NCI-H1436 (cell line): ENCODE results near the gene PIP5K1C.

Experiments
- DNase-seq: peaks from one replicate; lab custom pipeline; 2025; lab: John Stamatoyannopoulos, UW

The PIP5K1C gene

DNA sequence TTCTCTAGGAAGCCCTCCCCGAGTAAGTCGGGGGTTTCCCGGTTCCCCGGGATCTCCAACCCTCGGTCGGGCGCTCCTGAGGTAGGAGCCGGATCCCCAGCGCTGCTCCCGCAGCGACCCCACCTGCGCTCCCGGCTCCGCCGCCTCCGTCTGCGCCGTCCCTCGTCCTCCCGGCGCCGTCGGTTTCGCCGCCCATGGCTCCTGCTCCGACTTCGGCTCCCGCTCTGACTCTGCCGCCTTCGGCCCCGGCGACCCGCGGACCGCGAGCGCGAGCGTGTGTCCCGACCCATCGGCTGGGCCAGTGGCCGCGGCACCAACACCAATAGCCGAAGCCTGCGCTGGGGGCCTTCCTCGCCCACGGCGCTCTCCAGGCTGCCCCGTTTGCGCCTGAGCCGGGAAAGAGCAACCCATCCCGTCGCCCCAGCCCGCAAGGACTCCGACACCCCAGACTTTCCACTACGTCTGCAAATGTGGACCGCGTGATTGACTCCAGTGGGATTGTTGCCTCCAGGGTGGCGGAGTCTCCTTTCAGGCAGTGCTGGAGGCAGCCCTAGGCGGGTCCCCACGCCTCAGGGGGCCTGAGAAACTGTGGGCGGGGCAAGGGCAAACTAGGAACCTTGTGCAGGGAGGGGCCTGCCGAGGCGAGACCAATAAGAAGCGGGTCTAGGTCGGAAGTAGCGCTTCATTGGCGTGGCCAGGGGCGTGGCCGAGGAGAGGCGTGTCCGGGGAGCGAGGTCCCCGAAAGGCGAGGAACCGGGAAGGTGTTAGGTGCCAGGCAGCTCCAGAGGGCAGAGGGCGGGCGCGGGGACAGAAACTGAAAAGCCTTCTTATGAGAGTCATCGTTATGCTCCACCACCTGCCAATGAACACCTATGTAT is 73.6 kb downstream of the PIP5K1C start, which contains the start of gene CACTIN:
Gene CACTIN, minus strand, starts transcription at position 318 of the 878 bp plus-strand sequence. Its CDS starts 28 bp downstream, at position 290.
- DNase-seq = peak; percentile 99

DNA sequence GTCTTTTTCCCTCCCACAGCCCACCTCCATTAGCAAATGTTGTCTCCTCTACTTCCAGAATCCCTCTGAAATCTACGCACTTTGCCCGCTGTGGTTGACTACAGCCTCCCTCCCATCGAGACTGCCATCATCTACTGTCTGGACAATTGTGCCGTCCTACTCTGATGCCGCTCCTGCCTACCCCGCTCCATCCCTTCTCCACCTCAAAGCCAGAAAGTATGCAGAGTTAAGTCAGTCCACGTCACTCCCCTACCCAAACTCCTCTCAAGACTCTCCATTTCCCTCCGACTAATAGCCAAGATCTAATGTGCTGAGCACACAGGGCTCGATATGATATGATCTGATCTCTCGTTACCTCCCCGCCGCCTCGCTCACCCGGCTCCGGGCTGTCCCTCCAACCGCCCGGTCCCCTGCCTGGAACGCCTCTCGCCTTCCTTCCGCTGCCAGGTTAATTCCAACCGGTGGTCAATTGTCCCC is 74.2 kb downstream of the PIP5K1C start:
- DNase-seq = no peak

DNA sequence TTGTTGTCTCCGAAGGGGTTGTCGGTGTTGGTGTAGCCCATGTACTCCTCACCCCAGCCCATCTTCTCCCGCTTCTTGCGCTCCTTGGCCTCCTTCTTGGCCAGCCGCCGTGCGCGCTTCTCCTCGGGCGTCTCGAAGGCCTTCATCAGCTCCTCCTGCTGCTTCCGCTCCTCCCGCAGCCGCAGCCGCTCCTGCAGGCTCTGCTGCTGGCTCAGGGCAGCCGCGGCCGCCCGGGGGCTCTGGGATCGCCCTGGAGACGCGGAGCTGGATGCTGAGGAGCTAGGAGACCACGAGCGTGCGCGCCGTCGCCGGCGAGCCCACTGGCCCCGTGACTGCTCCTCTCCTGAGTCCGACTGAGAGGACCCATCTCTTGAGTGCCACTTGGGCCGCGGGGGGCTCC is 76.6 kb downstream of the PIP5K1C start:
- no peak for DNase-seq

DNA sequence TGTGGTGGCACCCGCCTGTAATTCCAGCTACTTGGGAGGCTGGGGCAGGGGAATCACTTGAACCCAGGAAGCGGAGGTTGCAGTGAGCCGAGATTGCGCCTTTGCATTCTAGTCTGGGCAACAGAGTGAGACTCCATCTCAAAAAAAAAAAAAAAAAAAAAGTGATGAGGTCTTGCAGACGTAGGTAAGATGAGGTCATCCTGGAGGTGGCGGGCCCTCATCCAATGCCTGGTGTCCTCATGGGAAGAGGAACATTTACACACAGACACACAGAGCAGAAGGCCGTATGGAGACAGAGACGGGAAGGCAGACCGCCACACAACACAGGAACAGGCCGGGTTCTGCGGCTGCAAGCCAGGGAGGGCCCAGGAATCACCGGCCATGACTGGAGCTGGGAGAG is 78.0 kb downstream of the PIP5K1C start:
- DNase-seq = no peak

DNA sequence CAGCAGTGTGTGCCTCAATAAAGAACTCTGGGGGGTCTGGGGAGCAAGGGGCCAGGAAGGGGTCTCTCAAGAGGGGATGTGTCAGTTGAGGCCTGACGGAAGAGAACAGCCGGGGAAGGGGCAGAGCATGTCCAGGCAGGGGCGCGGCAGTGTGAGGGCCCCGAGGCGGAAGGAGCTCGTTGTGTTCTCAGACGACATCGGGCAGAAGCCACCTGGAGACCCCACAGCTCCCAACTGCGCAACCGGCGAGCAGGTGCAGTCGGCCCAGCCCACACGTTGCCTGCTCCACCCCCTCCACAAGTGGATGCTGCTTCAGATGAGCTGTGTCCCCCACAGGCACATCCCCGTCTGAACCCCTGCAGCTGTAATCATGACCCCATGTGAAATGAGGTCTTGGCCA is 78.6 kb downstream of the PIP5K1C start:
- DNase-seq = no peak

DNA sequence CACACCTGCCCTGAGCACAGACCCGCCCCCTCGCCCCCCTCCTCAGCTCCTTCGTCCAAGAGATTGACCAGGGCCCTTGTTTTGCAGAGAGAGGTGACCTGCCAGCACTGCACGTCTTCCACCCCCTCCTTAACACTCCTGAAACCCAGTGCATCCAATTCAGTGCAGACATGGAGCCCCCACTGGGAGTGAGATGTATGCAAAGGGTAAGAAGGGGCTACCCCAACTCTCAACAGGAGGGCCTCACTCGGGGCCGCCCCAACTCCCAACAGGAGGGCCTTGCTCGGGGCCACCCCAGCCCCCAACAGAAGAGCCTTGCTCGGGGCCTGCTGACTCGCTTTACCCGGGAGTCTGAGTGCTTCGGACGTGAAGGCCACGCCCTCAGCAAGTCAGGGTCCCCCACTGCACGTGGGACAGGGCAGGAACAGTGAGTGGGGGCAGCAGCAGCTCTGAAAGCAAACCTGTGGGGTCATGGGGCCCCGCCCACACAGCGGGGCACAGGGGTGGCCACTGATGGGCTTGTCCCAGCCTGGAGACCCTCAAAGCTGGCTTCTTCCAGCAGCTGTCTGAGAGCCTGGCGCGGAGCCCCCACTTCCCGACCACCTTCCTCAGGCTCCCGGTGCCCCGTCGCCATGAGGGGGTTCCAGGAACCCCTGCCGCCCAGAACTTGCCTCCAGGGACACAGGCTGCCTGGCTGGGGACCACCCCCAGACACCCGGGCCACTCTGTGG is 79.3 kb downstream of the PIP5K1C start:
- DNase-seq = no peak

DNA sequence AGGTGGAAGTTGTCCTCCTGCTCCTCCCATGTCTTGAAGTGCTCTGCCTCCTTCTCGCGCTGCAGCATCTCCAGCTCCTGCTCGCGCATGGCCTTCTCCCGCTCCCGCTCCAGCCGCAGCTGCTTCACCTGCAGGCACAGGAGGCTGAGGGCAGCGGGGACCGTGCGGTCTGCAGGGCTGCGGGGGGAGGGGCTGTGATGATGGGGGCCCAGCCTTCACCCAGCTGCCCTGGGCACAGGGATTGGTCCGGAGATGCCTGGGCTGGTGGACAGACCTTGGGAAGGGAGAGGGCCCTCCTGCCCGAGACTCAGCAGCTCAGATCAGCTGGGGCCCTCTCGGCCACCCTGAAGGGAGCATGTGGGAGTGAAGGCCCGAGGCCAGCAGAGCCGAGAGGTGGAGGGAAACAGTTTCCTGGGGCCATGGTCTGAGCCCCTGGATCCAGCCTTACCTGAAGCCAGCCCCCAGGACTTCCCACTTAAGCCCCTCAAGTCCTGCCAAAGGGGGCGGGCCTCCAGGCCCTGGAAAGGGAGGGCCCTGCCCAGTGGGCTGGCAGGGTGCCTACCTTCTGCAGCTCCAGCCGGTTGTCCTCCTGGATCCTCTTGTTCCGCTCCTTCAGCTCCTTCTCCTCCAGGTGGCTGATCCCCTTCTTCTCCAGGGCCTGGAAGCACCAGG is 80.0 kb downstream of the PIP5K1C start:
- no peak for DNase-seq

DNA sequence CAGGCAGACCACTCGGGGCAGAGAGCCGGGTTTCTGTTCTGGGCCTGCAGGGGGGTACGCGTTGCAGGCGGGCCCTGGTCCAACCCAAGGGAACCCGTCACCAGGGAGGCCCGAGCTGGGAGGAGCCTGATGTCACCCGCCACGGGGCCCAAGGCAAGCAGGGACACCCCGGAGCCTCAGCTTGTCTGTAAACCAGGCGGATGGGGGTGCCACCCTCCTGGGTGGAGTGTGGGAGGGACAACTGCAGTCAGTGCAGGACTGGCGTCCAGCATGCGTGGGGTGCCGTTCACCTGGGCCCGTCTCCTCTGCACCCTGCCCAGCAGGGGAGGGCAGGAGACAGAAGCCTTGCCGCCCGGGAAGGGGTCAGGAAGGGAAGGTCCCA is 80.6 kb downstream of the PIP5K1C start:
- no peak for DNase-seq

DNA sequence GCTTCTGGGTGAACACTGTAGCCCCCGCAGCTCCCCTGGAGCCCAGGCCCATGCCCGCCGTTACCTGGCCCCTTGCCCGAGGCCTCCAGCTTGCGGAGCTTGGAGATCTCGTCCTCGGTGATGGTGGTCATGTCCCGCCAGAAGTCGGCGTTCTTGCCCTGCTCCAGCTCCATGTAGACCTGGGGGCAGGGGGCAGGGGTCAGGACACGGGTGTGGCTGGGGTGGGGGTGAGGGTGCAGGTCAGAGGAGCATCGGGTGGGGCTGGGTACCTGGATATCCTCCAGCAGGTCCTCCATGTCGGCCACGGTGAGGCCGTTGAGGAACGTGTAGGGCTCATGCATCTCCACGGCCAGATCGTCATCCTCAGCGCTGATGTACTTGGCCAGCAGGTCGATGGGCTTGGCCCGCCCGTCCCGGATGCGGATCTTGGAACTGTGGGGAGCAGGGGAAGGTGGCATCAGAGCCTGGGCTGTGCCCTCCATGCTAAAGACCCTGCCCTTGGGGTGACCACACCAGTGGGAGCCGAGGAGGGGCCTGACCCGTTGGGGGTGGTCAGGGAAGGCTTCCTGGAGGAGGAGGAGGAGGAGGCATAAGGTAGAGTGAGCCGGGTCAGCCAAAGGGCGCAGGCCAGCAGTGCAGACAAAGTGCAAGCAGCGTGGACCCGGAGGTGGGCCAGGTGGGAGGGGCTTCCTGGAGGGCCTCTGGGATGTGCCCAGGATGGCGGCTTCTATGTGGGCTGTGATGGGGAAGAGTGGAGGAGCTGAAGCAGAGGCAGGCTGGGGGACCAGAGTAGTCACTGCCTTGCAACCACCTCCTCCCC is 81.2 kb downstream of the PIP5K1C start:
- no peak for DNase-seq

DNA sequence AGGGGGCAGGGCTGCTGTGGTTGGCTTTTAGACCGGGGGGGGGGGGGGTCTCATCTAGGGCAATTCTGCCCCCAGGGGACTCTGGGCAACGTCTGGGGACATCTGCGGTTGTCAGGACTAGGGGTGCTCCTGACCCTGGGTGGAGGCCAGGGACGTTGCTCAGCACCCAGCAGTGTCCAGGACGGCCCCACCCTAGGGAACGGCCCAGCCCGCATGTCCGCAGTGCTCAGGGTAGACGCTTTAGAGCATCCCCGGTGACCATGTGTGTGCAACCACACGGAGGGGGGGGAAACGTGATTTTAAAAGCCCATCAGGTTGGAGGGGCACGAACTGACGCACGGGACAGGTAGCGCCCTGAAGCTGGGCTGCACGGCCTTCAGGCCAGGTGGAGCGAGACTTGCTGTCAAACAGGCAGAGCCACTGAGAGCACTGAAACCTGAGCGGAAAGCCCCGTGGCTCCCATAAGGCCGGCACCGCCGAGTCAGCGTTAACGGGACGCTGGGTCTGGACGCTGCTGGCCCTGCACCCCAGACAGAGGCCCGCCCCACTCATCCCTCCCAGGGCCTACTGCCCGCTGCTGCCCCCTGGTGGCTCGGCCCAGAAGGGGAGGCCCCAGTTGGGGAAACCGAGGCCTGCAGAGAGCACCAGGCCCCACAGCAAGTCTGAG is 82.0 kb downstream of the PIP5K1C start:
- no peak for DNase-seq

DNA sequence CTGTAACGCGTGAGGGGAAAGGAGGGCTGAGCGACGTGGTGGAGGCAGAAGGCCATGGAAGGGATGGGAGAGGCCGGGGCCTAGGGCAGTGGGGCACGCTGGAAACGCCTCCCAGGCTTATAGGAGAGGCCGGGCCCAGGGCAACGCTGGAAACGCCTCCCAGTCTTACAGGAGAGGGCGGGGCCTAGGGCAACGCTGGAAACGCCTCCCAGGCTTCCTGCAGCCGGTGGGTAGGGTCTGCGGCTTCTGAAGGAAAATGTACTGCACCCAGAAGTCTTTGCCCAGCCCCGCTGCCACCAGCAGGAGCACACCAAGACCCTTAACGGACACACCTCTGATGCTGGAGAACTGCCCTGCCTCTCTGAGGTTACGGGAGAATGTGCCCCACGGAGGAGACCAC is 82.8 kb downstream of the PIP5K1C start:
- DNase-seq = no peak

DNA sequence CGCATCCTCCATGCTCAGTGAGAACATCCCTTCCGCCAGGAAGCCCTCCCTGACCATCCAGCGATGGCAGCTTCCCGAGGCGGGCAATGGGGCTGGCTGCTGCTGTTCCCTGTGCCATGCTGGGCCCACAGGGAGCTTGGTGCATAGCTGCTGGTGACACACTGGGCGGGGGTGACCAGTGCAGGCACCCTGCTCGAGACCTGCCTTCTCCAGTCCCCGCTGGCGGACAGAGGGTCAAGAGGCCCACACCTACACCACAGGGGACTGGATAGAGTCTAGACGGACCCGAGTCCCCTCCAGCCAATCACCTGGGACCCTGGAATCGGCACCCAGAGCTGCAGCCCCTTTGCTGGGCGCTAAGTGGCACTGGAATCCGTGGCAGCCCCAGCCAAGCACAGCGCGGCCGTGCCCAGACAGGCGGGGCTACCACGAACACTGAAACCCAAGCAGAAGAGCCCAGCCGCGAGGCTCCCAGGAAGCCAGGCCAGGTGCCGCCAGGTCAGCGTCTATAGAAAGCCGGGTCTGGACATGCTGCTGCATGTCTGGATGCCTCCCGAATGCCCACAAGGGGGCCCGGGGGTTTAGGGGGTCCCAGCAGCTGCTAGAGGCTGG is 84.6 kb downstream of the PIP5K1C start:
- no peak for DNase-seq

DNA sequence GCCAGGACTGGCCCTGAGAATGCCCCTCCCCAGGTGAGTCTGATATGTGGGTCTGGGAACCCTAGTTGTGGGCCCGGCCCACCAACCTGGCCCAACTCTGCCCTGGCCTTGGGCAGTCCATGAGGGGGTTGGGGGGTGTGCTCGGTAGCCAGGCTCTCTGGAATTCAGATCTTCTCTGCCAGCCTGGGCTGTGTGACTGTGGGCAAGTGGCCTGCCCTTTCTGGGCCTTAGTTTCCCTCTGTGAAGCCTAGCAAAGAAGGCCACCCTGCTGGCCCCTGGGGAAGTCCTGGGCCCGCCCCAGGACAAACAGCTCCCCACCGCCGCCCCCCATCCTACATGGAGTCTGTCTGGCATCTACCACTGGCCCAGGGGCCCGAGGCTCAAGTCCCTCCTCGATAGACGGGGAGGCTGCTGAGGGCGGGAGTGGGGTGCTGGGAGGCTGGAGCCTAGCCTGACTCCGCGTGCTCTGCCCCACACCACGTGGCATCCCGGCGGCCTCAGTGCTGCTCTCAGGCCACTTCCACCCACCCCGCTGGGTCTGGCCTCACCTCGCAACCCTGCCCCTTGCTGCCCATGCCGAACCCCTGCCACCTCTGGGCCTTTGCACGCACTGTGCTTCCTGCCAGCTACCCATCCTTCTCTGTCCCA is 85.3 kb downstream of the PIP5K1C start:
- DNase-seq = no peak

DNA sequence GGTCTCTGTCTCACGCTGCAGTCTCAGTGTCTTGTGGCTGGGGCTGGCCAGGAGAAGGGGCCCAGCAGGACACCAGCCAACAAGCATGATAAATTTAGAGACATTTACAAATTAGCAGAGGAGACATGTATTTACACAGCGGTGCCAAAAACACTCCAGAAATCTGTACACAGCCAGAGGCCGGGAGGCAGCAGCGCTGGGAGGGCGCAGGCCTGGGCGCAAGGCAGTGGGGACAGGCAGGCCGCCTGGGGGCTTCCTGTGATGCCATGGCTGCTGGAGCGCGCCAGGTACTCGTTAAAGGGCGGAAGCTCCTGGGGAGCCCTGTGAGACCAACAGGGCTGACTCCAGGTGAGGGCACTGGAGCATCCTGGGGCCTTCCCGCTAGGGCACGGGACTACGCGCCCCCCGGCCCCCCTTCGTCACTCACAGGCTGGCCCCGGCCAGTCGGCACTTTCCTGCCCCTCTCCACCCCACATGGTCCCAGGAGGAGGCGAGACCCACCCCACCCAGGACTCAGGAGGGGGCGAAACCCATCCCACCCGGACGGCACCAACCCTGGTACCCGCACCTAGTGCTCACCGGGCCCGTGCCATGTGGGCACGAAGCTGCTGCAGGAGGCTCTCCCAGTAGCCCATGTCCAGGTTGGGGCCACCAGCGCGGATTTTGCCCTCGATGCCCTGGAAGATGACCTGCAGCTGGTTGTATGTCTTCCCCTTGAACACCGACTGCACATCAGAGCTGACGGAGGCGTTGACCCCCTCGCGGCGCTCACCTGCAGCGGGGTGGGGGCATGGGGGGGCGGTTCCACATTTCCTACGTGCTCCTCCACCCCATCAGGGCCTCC is 86.2 kb downstream of the PIP5K1C start:
- DNase-seq = no peak

DNA sequence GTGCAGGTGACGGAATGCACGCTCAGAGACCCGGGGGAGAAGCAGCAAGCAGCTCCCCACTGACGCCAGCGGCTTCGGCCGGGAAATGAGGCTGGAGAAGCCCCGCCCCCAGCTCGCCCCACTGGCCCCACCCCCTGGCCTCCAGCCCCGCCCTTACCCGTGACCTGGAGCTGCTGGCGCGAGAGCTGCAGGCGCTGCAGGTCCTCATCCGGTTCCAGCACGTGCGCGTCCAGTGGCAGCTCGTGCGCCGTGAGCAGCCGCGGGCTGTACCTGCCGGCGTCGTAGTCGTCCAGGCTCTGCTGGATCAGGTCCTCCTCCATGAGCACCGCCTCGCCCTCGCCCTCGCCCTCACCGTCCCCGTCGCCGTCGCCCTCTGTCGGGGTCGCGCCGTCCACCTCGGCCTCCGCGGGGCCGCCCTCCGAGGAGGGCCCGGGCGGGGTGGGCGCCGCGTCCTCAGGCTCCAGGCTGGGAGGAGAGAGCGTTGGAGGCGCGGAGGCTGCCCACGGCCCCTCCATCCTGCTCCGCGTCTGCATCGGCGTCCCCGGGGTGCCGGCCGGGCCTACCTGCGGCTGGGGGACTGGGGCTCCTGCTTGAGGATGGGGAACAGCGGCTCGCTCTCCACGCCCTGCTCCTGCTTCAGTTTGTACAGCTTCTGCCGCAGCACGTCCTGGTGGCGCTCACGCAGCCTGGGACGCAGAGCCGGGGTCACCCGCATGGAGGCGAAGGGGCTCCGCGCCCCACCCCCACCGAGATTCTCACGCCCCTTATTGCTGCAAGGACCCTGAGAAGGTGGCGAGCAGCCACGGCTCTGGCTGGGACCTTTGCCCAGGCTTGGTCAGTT is 87.1 kb downstream of the PIP5K1C start:
- no peak for DNase-seq

DNA sequence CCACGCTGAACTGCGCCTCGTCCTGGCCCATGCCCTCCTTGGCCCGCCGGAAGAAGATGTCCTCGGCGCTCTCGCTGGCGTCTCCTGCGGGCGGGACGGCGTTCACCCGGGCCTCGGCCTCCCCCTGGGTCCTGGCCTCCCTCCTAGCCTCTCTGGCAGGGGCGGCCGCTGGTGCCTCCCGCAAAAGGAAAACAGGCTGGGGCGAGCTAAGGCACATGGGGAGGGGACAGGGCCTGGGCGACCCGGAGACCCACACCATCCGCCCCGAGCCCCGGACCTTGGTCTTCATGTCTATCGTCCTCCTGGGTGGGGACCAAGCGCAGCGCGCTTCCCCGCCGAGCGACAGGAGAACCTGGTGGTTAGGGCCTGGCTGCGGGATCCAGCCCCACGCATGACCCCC is 87.9 kb downstream of the PIP5K1C start:
- no peak for DNase-seq

DNA sequence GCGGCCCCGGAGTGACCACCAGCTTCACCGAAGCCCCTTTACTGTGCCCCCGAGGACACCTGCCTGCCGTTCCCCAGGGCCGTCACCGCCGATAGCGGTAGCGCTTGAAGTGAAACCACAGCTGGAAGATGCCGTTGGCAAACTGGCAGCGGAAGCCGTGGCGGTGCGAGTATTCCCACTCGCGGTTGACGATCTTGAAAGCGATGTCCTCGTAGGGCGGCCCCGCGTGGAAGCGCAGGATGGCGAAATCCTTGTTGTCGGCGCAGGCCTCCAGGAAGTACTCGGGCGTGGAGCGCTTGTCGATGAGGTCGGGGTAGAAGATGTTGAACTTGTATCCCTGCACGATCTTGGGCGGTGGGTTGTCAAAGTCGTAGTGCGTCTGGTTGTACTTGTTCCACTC is 88.4 kb downstream of the PIP5K1C start:
- DNase-seq = no peak
